GM21576 (cell line): ENCODE results near the gene IGSF23.
"Not testable (repeated sequence)": the region's sequence is repeated elsewhere in the genome, so short reads cannot be mapped to it uniquely, and the experiment has no call there.

Source experiments
- ATAC-seq: cut with Tn5 transposase; IDR thresholded peaks from one replicate; pipeline ENCODE4 v1.9.1; 2021; ENCODE audit warnings: mild to moderate bottlenecking, moderate library complexity; ENCODE audit not compliant: unreplicated experiment

Gene IGSF23

DNA sequence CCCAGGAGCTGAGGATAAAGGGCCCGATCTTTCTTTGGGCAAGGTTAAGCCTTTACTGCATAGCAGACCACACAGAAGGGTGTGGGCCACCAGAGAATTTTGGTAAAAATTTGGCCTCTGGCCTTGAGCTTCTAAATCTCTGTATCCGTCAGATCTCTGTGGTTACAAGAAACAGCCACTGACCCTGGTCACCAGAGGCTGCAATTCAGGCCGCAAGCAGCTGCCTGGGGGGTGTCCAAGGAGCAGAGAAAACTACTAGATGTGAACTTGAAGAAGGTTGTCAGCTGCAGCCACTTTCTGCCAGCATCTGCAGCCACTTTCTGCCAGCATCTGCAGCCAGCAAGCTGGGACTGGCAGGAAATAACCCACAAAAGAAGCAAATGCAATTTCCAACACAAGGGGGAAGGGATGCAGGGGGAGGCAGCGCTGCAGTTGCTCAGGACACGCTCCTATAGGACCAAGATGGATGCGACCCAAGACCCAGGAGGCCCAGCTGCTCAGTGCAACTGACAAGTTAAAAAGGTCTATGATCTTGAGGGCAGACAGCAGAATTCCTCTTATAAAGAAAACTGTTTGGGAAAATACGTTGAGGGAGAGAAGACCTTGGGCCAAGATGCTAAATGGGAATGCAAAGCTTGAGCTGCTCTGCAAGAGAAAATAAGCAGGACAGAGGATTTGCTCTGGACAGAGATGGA is 49.5 kb downstream of the IGSF23 start:
- ATAC-seq, result no peak

GRCh38 chr19:44663996-44664395 is 50.6 kb downstream of the IGSF23 start:
- ATAC-seq, result no peak

DNA sequence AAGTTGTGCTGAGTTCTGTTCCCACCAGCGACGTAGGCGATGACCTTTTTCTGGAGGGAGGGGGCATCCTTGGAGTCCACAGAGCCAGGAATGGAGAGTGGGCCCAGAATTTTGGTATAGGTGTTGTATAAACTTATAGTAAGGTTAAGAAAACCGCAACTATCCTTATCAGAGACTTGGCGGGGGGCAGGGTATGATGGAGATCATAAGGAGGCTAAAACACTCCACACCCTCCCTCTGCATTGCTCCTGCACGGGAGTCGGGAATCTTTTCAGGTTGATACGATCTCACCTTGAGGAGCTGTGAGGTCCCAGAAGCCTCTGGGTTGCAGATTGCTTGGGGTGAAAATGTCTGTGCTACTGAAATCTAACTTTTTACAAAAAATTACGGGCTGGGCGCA is 51.6 kb downstream of the IGSF23 start:
- ATAC-seq, result no peak

DNA sequence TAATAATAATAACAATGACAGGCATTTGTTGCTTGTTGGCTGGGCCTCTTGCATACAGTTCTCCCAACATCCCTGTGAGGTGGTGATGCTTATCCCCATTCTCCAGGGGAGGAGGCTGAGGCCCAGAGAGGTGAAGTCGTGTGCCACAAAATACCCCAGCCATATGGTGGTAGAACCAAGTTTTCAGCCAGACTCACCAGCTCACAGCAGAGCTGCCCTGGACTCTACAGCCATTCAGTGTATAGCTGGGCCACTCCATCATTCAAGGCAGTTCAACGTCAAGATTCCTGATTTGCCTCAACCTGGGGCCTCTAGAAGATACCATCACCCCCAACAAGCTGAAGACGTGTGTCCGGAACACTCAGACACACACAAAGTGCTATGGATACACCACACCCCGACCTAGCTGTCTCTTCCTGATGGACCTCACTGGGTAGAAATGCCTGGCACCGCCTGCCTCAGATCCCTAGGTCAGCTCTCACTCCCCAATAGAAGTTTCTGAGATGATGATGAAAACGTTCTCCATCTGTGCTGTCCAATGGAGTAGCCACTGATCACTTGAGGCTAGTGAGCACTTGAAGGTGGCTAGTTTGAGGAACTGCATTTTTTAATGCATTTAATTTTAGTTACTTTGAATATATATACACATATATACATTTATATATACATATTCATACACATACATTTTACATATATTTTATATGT is 53.6 kb downstream of the IGSF23 start:
- no peak for ATAC-seq

DNA sequence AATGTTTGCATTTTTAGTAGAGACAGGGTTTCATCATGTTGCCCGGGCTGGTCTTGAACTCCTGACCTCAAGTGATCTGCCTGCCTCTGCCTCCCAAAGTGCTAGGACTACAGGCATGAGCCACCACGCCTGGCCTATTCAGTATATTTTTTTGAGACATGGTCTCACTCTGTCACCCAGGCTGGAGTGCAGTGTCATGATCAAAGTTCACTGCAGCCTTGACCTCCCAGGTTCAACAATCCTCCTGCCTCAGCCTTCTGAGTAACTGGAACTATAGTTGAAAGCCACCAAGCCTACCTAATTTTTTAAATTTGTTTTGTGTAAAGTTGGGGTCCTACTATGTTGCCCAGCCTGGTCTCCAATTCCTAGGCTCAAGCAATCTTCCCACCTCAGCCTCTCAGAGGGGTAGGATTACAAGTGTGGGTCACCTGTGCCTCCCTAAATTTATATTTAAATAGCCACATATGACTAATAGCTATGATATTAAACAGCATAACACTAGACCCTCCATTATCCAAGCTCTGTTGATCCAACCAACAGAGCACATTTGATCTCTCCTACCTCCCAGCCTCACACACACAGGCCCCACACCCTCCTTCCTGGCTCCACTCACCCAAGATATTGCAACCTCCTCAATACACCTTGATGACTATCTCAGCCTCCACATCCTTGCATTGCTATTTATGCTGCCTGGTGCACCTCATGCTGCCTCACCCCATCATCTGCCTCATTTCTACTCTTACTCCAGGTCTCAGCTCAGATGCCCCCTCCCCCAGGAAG is 55.8 kb downstream of the IGSF23 start:
- ATAC-seq, result no peak

- not testable (repeated sequence) for ATAC-seq
Observed at GRCh38 chr19:44670027-44670426, 56.7 kb downstream of the IGSF23 start.

DNA sequence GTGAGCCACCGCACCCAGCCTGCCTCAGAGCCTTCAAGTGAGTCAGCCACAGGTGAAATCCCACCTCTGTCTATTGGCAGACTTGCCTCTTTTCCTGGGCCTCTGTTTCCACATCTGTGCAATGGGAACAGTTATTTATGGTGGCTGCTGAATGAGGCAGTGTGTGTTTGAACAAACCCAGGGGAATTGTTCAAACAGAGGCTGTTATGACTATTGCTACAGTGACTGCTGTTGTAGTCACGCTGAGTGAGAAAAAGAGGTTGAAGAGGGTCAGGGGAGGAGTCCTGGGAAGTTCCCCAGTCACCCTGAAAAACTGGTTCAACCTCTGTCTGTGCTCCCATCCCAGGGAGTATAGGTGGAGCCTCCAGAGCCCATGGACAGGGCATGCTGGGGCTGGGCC is 58.0 kb downstream of the IGSF23 start, which contains the start of gene CEACAM19:
Gene CEACAM19, plus strand, starts transcription at position 83 of the 400 bp plus-strand sequence. CDS start 450 bp downstream, outside the sequence.
- ATAC-seq, result no peak

DNA sequence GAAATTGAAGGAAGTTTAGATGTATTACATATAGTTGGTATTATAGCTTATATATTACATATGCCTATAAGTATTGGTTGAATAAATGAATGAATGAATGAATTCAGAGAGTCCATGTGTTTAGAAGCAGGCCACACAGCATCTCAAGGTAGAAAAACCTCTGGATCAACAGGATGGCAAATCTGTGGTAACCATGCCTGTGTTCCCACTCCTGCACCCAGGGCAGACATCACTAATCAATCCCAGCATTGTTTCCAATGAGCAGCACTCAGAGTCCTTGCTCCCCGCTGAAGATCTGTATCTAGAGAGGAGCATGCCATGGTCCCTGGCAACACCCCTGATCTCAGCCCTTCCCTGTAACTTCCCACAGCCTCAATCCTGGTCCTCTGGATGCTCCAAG is 58.9 kb downstream of the IGSF23 start:
- ATAC-seq, result no peak

- no peak for ATAC-seq
Observed at GRCh38 chr19:44673510-44673909, 60.1 kb downstream of the IGSF23 start.

GRCh38 chr19:44675521-44675920 is 62.2 kb downstream of the IGSF23 start:
- no peak for ATAC-seq

DNA sequence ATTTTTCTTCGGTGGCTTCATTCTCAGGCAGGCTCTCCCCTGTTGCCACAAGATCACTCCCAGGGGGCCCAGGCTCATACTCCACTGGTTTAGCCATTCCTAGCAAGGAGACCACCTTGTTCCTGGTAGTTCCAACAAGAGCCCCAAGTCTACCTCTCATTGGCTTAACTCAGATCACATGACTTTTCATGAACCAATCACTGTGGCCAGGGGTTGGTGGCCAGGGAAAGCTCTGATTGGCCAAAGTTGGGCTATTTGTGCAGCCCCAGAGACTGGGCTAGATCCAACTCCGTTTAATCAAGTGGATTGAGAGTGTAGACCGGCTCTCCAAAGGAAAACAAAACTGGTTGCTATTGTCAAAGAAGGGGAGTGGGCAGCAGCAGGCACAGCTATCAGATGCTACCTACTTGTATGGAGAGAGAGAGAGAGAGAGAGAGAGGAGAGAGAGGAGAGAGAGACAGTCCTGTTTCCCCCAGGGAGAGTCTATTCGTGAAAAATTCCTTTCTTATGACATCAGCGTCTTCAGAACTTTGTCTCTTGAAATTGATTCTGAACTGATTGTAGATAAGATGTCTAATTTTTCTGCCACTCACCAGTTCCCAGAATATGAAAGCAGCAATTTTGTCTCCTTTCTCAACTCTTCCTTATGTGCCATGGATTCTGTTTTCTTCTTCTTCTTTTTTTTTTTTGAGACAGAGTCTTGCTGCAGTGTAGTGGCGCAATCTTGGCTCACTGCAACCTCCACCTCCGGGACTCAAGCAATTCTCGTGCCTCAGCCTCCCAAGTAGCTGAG is 63.9 kb downstream of the IGSF23 start:
- ATAC-seq, result no peak

GRCh38 chr19:44680536-44680935 is 67.2 kb downstream of the IGSF23 start:
- no peak for ATAC-seq

DNA sequence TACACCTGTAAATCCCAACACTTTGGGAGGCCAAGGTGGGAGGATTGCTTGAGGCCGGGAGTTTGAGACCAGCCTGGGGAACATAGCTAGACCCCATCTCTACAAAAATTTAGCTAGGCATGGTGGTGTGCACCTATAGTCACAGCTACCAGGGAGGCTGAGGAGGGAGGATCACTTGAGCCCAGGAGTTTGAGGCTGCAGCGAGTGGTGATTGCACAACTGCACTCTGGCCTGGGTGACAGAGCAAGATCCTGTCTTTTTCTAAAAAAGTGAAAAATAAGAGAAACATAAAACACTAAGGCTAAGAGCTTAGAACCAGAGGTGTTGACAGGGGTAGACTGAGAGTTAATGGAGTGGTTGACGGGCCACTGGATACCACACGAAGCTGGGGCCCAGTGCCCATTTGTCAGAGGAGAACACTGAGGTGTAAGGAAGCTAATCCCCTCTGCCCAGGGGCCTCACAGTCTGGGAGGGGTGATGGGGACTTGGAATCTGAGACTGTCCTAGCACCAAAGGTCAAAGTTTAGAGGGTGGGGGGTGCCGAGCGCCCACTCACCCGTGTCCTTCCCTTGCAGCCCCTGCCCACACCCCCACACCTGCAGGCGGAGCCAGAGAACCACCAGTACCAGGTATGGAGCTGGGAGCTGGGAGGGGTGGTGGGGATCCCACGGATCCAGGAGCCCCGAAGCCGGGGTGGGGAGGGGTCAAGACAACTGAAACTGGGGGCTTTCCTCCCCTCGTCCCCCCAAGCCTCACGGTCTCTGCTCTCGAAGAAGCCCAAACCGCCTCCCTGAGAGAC is 68.8 kb downstream of the IGSF23 start:
- no peak for ATAC-seq

DNA sequence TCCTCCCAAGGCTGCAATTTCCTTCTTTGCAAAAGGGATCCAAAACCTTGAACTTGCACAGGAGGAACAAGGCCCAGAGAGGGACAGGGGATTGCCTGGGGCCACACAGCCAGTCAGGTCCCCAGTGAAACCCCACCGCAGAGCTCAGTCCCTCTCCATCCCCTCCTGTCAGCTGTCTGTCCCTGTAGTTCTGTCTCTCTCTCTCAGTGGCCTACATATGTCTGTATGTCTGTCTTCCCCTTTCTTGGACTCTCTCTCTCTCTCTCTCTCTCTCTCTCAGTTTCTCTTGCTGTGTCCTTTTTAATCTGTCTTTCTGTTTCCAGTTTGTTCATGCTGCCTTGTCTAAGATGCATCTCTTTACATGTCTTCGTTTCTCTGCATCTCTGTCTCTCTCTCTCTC is 69.4 kb downstream of the IGSF23 start:
- ATAC-seq, result no peak

DNA sequence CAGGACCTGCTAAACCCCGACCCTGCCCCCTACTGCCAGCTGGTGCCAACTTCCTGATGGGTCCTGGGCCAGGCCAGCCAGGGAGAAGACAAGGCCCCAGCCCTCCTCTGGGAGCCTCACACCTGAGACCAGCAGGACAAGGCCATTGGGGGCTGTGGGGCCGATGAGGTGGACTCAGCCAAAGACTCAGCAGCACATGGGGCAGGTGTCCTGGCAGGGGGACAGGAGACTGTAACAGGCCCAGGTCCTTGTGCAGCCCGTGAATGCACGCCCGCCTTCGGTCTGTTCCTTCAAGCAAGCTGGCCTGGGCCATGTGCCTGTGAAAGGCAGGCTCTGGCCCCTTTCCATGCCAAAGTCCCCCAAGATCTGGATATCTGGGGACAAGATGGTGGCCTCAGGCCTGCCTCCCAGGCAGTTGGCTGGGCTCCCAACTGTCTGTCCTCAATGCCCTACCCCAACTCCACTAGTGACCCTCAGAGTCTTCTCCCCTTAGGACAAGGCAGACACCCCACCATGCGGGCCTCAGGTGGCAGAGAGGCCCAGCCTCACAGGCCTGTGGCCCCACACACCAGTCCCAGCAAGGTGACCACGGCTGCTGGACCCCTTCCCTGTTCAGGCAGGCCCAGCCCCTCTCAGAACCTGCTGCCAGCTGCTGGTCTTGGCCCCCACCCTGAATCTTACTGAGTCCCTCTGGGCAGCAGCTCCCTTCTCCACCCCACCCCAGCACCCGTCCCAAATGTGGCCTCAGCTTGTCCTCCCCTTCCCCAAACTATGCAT is 70.3 kb downstream of the IGSF23 start:
- no peak for ATAC-seq

DNA sequence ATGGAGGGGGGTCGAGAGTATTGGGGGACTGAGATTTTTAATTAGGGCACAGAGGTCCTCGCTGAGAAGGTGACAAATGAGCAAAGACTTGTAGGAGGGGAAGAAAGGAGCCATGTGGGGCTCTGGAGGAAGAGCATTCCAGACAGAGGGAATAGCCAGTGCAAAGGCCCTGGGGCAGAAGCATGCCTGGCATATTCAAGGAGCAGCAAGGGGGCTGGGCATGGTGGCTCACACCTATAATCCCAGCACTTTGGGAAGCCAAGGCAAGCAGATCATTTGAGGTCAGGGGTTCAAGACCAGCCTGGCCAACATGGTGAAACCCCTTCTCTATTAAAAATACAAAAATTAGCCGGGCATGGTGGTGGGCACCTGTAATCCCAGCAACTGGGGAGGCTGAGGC is 71.0 kb downstream of the IGSF23 start:
- not testable (repeated sequence) for ATAC-seq

GRCh38 chr19:44684892-44685863 is 71.8 kb downstream of the IGSF23 start:
- ATAC-seq, result no peak

DNA sequence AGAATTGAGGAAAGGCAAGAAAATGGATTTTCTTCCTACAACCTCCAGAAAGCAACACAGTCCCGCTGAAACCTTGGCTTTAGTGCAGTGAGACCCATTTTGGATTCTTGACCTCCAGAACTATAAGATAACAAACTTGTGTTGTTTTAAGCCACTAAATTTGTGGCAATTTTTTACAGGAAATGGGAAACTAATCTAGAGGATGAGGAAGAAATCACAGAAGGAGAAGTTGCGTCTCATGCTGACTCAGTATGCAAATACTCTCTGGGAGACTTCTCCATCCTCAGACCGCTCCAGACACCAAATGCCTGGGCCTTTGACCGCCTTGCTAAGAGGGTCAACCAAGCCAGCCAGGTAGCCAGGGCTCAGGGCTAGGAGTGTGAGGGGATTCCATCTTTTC is 72.5 kb downstream of the IGSF23 start:
- ATAC-seq, result no peak
